ENCODE measurements around the gene NBL1. TPM values are rescaled to one million over a fixed set of nuclear protein-coding genes. Genes with fewer than 3 reads are reported as not detected.
"Not testable (repeated sequence)": the region's sequence is repeated elsewhere in the genome, so short reads cannot be mapped to it uniquely, and the experiment has no call there.

The NBL1 gene
- total and polyA plus RNA-seq, 3 donors from 2014 or later, result 44.3 to 141 (median 73.3) TPM

DNA sequence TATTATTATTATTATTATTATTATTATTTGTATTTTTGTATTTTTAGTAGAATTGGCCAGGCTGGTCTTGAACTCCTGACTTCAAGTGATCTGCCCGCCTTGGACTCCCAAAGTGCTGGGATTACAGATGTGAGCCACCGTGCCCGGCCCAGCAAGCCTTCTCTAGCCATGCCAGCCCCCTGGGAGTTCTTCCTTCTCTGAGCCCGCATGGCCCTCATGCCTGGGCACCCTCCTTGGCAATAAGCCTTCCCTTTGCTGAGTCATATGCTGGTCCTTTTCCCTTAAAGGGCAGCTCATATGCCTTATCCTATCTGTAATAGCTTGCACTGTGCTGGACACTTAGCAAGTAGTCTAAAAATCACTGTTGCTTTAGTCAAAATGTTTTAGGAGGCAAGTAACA lies 8.5 kb upstream of the NBL1 start:
- Histone ChIP-seq H3K27ac (no peak overlapping the region), H3K36me3 (ENCODE audit: low read depth, missing control alignments) (no peaks in the 10 kb centered on the region), H3K4me3 (no peak overlapping the region), H3K4me1 (no peaks in the 10 kb centered on the region), H3K27me3 (no peaks in the 10 kb centered on the region), H3K9me3 (no peaks in the 10 kb centered on the region)
- intact Hi-C loops (cut with DNase I; ENCODE audit: low total_unique reads), result no loop called here
- TF ChIP-seq POLR2A (IDR thresholded peaks at IDR 0.05), result no peak
- TF ChIP-seq, protein P1, sequence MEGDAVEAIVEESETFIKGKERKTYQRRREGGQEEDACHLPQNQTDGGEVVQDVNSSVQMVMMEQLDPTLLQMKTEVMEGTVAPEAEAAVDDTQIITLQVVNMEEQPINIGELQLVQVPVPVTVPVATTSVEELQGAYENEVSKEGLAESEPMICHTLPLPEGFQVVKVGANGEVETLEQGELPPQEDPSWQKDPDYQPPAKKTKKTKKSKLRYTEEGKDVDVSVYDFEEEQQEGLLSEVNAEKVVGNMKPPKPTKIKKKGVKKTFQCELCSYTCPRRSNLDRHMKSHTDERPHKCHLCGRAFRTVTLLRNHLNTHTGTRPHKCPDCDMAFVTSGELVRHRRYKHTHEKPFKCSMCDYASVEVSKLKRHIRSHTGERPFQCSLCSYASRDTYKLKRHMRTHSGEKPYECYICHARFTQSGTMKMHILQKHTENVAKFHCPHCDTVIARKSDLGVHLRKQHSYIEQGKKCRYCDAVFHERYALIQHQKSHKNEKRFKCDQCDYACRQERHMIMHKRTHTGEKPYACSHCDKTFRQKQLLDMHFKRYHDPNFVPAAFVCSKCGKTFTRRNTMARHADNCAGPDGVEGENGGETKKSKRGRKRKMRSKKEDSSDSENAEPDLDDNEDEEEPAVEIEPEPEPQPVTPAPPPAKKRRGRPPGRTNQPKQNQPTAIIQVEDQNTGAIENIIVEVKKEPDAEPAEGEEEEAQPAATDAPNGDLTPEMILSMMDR (IDR thresholded peaks at IDR 0.05), result no peak
- no peak for DNase-seq
- 85 to 98% methylated on average over 4 of the region's 4 CpGs for WGBS, 2 donors

DNA sequence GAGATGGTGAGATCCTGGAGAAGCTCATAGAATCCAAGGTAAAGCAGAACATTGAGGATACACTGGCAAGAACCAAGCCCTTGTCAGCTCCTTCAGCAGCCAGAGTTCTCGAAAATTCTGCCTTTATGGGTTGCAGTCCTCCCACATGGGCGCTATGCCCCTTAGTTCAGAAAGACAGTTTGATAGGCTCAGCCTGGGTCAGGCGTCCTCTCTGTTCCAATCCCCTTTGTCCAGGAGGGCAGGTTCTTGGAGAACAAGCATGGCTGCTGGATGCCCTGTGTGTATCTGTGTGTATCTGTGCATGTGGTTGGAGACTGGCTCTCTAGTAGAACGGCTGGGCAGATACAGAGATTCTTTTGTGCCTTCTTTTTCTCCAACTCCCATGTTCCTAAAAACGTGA lies 8.0 kb upstream of the NBL1 start:
- Histone ChIP-seq H3K27me3 (no peaks in the 10 kb centered on the region), H3K27ac (no peak overlapping the region), H3K4me3 (no peak overlapping the region), H3K9me3 (no peaks in the 10 kb centered on the region), H3K4me1 (no peaks in the 10 kb centered on the region), H3K36me3 (ENCODE audit: low read depth, missing control alignments) (no peaks in the 10 kb centered on the region)
- intact Hi-C loops (cut with DNase I; ENCODE audit: low total_unique reads), result no loop called here
- no peak for TF ChIP-seq POLR2A (IDR thresholded peaks at IDR 0.05)
- TF ChIP-seq, protein P1 (IDR thresholded peaks at IDR 0.05), result no peak
- WGBS, 2 donors, result 85 to 87% methylated on average over 5 of the region's 5 CpGs
- DNase-seq, result no peak

DNA sequence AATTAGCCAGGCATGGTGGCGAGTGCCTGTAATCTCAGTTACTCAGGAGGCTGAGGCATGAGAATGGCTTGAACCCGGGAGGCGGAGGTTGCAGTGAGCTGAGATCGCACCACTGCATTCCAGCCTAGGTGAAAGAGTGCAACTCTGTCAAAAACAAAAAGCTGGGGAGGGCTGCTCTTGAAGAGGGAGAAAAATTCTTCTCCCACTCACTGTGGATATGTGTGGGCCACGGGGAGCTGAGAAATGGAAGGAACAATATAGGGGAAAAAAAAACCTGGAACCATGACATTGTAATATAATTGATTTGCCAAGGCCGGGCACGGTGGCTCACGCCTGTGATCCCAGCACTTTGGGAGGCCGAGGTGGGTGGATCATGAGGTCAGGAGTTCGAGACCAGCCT lies 7.4 kb upstream of the NBL1 start:
- intact Hi-C loops (cut with DNase I; ENCODE audit: low total_unique reads); H3K27ac ChIP-seq; H3K9me3 ChIP-seq; H3K4me1 ChIP-seq; H3K27me3 ChIP-seq; DNase-seq; H3K36me3 ChIP-seq (ENCODE audit: low read depth, missing control alignments); H3K4me3 ChIP-seq: not testable (repeated sequence)
- 90 to 91% methylated on average over 10 of the region's 10 CpGs for WGBS, 2 donors

DNA sequence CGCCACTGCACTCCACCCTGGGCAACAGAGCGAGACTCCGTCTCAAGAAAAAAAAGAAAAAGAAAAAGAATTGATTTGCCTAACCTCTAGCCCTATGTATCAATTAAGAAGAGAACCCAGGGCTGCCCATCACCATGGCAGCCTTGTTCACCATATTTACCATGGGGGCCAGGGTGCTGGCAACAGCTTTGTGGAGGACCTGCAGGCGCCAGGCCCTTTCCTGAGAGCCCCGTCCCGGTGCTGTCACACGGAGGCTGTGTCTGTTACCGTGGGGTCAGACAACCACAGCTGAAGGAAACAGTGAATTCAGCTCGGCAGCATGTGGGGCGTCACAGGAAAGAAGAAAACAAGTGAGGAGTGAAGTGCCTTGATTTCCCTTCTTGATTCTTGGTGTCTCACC lies 6.5 kb upstream of the NBL1 start:
- intact Hi-C loops (cut with DNase I; ENCODE audit: low total_unique reads), result no loop called here
- no peak for DNase-seq
- 94% methylated on average over 10 of the region's 10 CpGs for WGBS, 2 donors

DNA sequence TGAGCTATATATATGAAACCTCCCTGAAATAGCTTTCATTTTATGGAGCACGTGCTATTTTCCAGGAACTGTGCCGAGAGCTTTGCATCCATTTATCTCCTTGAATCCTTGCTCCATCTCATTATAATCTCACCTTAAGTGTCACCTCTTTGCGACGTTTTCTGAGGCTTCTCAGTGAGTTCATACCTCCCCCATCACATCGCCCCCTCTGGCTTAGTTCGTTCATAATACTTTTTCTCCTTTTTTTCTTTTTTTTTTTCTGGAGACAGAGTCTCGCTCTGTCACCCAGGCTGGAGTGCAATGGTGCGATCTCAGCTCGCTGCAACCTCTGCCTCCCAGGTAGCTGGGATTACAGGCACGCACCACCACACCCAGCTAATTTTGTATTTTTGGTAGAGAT lies 4.9 kb upstream of the NBL1 start:
- H3K27me3 ChIP-seq; DNase-seq; H3K4me1 ChIP-seq; H3K36me3 ChIP-seq (ENCODE audit: low read depth, missing control alignments); intact Hi-C loops (cut with DNase I; ENCODE audit: low total_unique reads); H3K27ac ChIP-seq; H3K9me3 ChIP-seq; H3K4me3 ChIP-seq: not testable (repeated sequence)
- 84% methylated on average over 10 of the region's 10 CpGs for WGBS, 2 donors

More for the DNA sequence above, 6.5 kb upstream of the NBL1 start:
- no peak for TF ChIP-seq POLR2A (IDR thresholded peaks at IDR 0.05)
- TF ChIP-seq, protein P1 (IDR thresholded peaks at IDR 0.05), result no peak
- Histone ChIP-seq H3K9me3 (no peaks in the 10 kb centered on the region), H3K4me1 (no peaks in the 10 kb centered on the region), H3K27me3 (no peaks in the 10 kb centered on the region), H3K36me3 (ENCODE audit: low read depth, missing control alignments) (no peaks in the 10 kb centered on the region), H3K27ac (no peak overlapping the region), H3K4me3 (no peak overlapping the region)

- TF ChIP-seq, protein P1 (IDR thresholded peaks at IDR 0.05), result no peak
- TF ChIP-seq POLR2A (IDR thresholded peaks at IDR 0.05), result no peak
- intact Hi-C loops (cut with DNase I; ENCODE audit: low total_unique reads), result loop anchor here (10.0 kb wide), 1 partner anchor 155 kb away; the partner anchor contains the start of gene CAPZB
- WGBS, 2 donors, result 86 to 87% methylated on average over 3 of the region's 3 CpGs
These were observed 4.1 kb upstream of the NBL1 start for GRCh38 chr1:19639999-19640362.

More at GRCh38 chr1:19639999-19640362, 4.1 kb upstream of the NBL1 start:
- H3K4me1 ChIP-seq, result no peaks in the 10 kb centered on the region
- no peak overlapping the region for H3K4me3 ChIP-seq
- no peaks in the 10 kb centered on the region for H3K27me3 ChIP-seq
- no peak overlapping the region for H3K27ac ChIP-seq
- no peaks in the 10 kb centered on the region for H3K9me3 ChIP-seq
- no peak for DNase-seq
- H3K36me3 ChIP-seq (ENCODE audit: low read depth, missing control alignments), result no peaks in the 10 kb centered on the region
